Endothelial cell of umbilical vein (primary cell): Measurements from ENCODE around the gene SLC30A10. TPM values are rescaled to one million over a fixed set of nuclear protein-coding genes. Genes with fewer than 3 reads are reported as not detected.

Experiments
- BruUV-seq: library from RNA; stranded (reverse); fragments of 400-500 nt; replicated peaks from 2 replicates; lab custom pipeline; 2021; lab: Mats Ljungman, UMichigan
- CTCF ChIA-PET: fragments of 300-600, 350-600 bp; sonication (Branson Sonifier 250); formaldehyde crosslinking; loops from one replicate; lab custom pipeline; 2021; ENCODE audit warnings: antibody characterized with exemption, inconsistent platforms; lab: Charles Lee
- POLR2A ChIA-PET: fragments of 300-600, 350-600 bp; sonication (Branson Sonifier 250); formaldehyde crosslinking; loops from one replicate; lab custom pipeline; 2021; ENCODE audit warnings: antibody characterized with exemption, inconsistent platforms; lab: Charles Lee
- DNase-seq: peaks from one replicate; pipeline ENCODE4 v3.0.0-alpha.2; 2011; ENCODE audit warnings: low read depth, low spot score
- FAIRE-seq: peaks from 2 replicates; lab custom pipeline; 2011; peaks lifted over from hg19 to GRCh38; lab: Jason Lieb, UNC
- H2AFZ ChIP-seq: 2 replicates; pipeline ENCODE4 v1.6.0; 2012; ENCODE audit warnings: low read depth, low read length, control low read depth, inconsistent platforms
- H3K27ac ChIP-seq: 2 replicates; pipeline ENCODE4 v1.5.1; 2011; ENCODE audit warnings: low read depth, mild to moderate bottlenecking, control low read depth, low read length, moderate library complexity; ENCODE audit not compliant: insufficient read depth
- H3K27me3 ChIP-seq, 2 experiments: 2 replicates each; pipeline versions ENCODE4 v1.6.0 to v1.6.1; 2011; ENCODE audit warnings: low read length in 2 of 2, mixed read lengths in 1 of 2; ENCODE audit not compliant: control insufficient read depth in 2 of 2, insufficient read depth in 2 of 2
- H3K36me3 ChIP-seq, 2 experiments: 2 replicates in 1 of 2; 3 replicates in 1 of 2; pipeline ENCODE4 v1.5.1; 2011; ENCODE audit warnings: low read length in 2 of 2, mild to moderate bottlenecking in 1 of 2, moderate library complexity in 1 of 2; ENCODE audit not compliant: control insufficient read depth in 2 of 2, insufficient read depth in 2 of 2; ENCODE audit errors: extremely low read depth in 1 of 2
- H3K4me1 ChIP-seq: 3 replicates; pipeline ENCODE4 v1.5.1; 2011; ENCODE audit warnings: mild to moderate bottlenecking, low read length; ENCODE audit not compliant: control insufficient read depth, insufficient read depth; ENCODE audit errors: extremely low read depth
- H3K4me2 ChIP-seq: 2 replicates; pipeline ENCODE4 v1.6.1; 2011; ENCODE audit warnings: low read length, control low read depth, mixed read lengths; ENCODE audit not compliant: insufficient read depth
- H3K4me3 ChIP-seq, 3 experiments: fragments of 200-600 bp in 1 of 3; sonication (generic), shearing (Covaris generic) in 1 of 3; replicated peaks in 1 of 3; 2 replicates each; pipeline ENCODE4 v1.5.1; 2011 to 2016; ENCODE audit warnings: control low read depth in 3 of 3, low read length in 3 of 3, mild to moderate bottlenecking in 2 of 3, inconsistent platforms in 1 of 3, low read depth in 1 of 3, moderate library complexity in 1 of 3; ENCODE audit not compliant: insufficient read depth in 1 of 3
- H3K79me2 ChIP-seq: 2 replicates; pipeline ENCODE4 v1.6.0; 2012; ENCODE audit warnings: low read length, inconsistent platforms; ENCODE audit not compliant: control insufficient read depth, insufficient read depth
- H3K9ac ChIP-seq: replicated peaks from 2 replicates; pipeline ENCODE3; 2011; ENCODE audit warnings: low read length, control low read depth; ENCODE audit not compliant: insufficient read depth; ENCODE audit errors: extremely low read depth
- H3K9me1 ChIP-seq: replicated peaks from 3 replicates; pipeline ENCODE4 v1.6.0; 2011; ENCODE audit warnings: mild to moderate bottlenecking, low read length; ENCODE audit not compliant: control insufficient read depth, insufficient read depth; ENCODE audit errors: extremely low read depth
- H3K9me3 ChIP-seq: replicated peaks from 2 replicates; pipeline ENCODE4 v1.5.1; 2012; ENCODE audit warnings: low read length, inconsistent platforms; ENCODE audit not compliant: control insufficient read depth, insufficient read depth
- H4K20me1 ChIP-seq: replicated peaks from 2 replicates; pipeline ENCODE3; 2011; ENCODE audit warnings: mild to moderate bottlenecking, low read length; ENCODE audit not compliant: control insufficient read depth, insufficient read depth; ENCODE audit errors: extremely low read depth
- CTCF ChIP-seq, 2 donors: IDR thresholded peaks; 1 replicate in 1 of 2; 2 replicates in 1 of 2; pipeline ENCODE4 v1.5.1; 2011; ENCODE audit warnings: low read length in 2 of 2, mild to moderate bottlenecking in 2 of 2, moderate library complexity in 2 of 2, control low read depth in 1 of 2, inconsistent platforms in 1 of 2, low read depth in 1 of 2; ENCODE audit not compliant: insufficient read depth in 1 of 2; ENCODE audit errors: extremely low read depth in 1 of 2
- EZH2 ChIP-seq: IDR thresholded peaks from 2 replicates; pipeline ENCODE4 v1.6.1; 2012; ENCODE audit warnings: borderline replicate concordance, low read depth, mild to moderate bottlenecking, moderate library complexity, low read length, inconsistent platforms; ENCODE audit not compliant: severe bottlenecking
- FOS ChIP-seq: IDR thresholded peaks from 2 replicates; pipeline ENCODE4 v1.6.1; 2011; ENCODE audit warnings: mild to moderate bottlenecking, low read length, moderate library complexity, borderline replicate concordance; ENCODE audit not compliant: insufficient read depth
- GATA2 ChIP-seq: IDR thresholded peaks from 2 replicates; pipeline ENCODE4 v1.7.0; 2011; ENCODE audit warnings: low read depth, mild to moderate bottlenecking, moderate library complexity, mixed read lengths, low read length; ENCODE audit not compliant: insufficient read length, insufficient read depth
- JUN ChIP-seq: IDR thresholded peaks from 2 replicates; pipeline ENCODE4 v1.6.1; 2011; ENCODE audit warnings: borderline replicate concordance, low read depth; ENCODE audit not compliant: insufficient read length, insufficient read depth
- MAX ChIP-seq: IDR thresholded peaks from 2 replicates; pipeline ENCODE4 v1.6.1; 2011; ENCODE audit not compliant: insufficient read depth, insufficient read length
- MYC ChIP-seq: IDR thresholded peaks from one replicate; pipeline ENCODE4 v1.6.1; 2011; ENCODE audit warnings: mild to moderate bottlenecking, low read depth, low read length
- POLR2A ChIP-seq: IDR thresholded peaks from 2 replicates; pipeline ENCODE4 v1.6.1; 2012; ENCODE audit warnings: low read depth, mild to moderate bottlenecking, control low read depth, low read length
- POLR2AphosphoS5 ChIP-seq: IDR thresholded peaks from 2 replicates; pipeline ENCODE4 v1.6.1; 2012; ENCODE audit warnings: low read depth, mild to moderate bottlenecking, control low read depth, low read length, moderate library complexity; ENCODE audit not compliant: insufficient read depth
- dilution Hi-C: fragments of 300-500 bp; cut with MboI; formaldehyde crosslinking; loops from one replicate; pipeline ENCODE4 v1.15.0; 2019; ENCODE audit warnings: low sequenced_read_pairs; ENCODE audit not compliant: extremely low pct_ligation_motif_present
- intact Hi-C: fragments of 100-400 bp; cut with micrococcal nuclease; formaldehyde crosslinking; loops from one replicate; pipeline ENCODE4 v1.10.0; 2022
- polyA plus RNA-seq, 4 experiments: library from polyadenylated mRNA; depleted of rRNA in 3 of 4; stranded (reverse) in 3 of 4; unstranded in 1 of 4; fragments of >200 nt; gene quantifications; 2 replicates each; pipeline versions ENCODE4 v1.2.1 to v1.2.3, GENCODE V29; 2011 to 2012; ENCODE audit warnings: missing spikeins in 1 of 4
- total RNA-seq: library from RNA; stranded (reverse); gene quantifications from 2 replicates; pipeline ENCODE4 v1.2.3, GENCODE V29; 2021

SLC30A10 gene
- total and polyA plus RNA-seq, 2 donors (not counting 3 experiments of a cell fraction or from before 2014, with no cell fraction given) = not detected

- Histone ChIP-seq H3K36me3 (no peaks in the 10 kb centered on the region), H3K27me3 (no peaks in the 10 kb centered on the region), H3K4me1 (no peaks in the 10 kb centered on the region), H3K4me2 (no peak overlapping the region), H4K20me1 (no peaks in the 10 kb centered on the region), H3K9me3 (no peaks in the 10 kb centered on the region), H2AFZ (no peak overlapping the region), H3K9me1 (no peaks in the 10 kb centered on the region), H3K9ac (no peak overlapping the region), H3K27ac (no peak overlapping the region), H3K4me3 (no peak overlapping the region), H3K79me2 (no peaks in the 10 kb centered on the region)
- no TSS peak for BruUV-seq
- ChIA-PET CTCF (interaction anchor here (1.2 kb wide), 1 partner anchor 31 kb away, joined by 4 read pairs; no protein-coding TSS in a partner anchor), POLR2A (no interaction called here)
- FAIRE-seq (no peak), DNase-seq (no peak)
- TF ChIP-seq MYC (no peak), POLR2A (no peak), MAX (no peak)
- dilution Hi-C loops = no loop called here
- intact Hi-C loops = loop anchor here (10.0 kb wide), 1 partner anchor 125 kb away; no protein-coding TSS in a partner anchor
Measured at GRCh38 chr1:219959540-219960203, 31.3 kb upstream of the SLC30A10 start.

- Histone ChIP-seq H3K4me2 (no peak overlapping the region), H3K4me3 (no peak overlapping the region), H3K4me1 (no peaks in the 10 kb centered on the region), H3K79me2 (no peaks in the 10 kb centered on the region), H3K9me3 (no peaks in the 10 kb centered on the region), H3K9ac (no peak overlapping the region), H3K27ac (no peak overlapping the region), H3K27me3 (no peaks in the 10 kb centered on the region), H2AFZ (no peak overlapping the region), H3K9me1 (no peaks in the 10 kb centered on the region), H3K36me3 (no peaks in the 10 kb centered on the region), H4K20me1 (no peaks in the 10 kb centered on the region)
- no peak for FAIRE-seq
- ChIA-PET CTCF (interaction anchor here (1.2 kb wide), 1 partner anchor 32 kb away, joined by 4 read pairs; no protein-coding TSS in a partner anchor), POLR2A (no interaction called here)
- intact Hi-C loops = loop anchor here (10.0 kb wide), 1 partner anchor 124 kb away; no protein-coding TSS in a partner anchor
- DNase-seq = no peak
- no TSS peak for BruUV-seq
- TF ChIP-seq EZH2 (no peak), CTCF (IDR thresholded peaks at IDR 0.05; ENCODE audit: extremely low read depth in 1 of 2, insufficient read depth in 1 of 2, low read depth in 1 of 2, low read length in 2 of 2) (no peak), POLR2A (no peak), POLR2AphosphoS5 (no peak), FOS (no peak), JUN (no peak), MYC (no peak), GATA2 (no peak), MAX (no peak)
- dilution Hi-C loops = no loop called here
Measured at GRCh38 chr1:219958875-219959417, 30.6 kb upstream of the SLC30A10 start.
